Activated CD4-positive, alpha-beta T cell treated with anti-CD3 and anti-CD28 coated beads, Interleukin-2, amount 50 U/mL, for 1 hour (primary cell): ENCODE results near the gene ID2.
"Not testable (repeated sequence)": the region's sequence is repeated elsewhere in the genome, so short reads cannot be mapped to it uniquely, and the experiment has no call there.

Source experiments
- DNase-seq: peaks from one replicate; pipeline ENCODE4 v3.0.0-alpha.2; 2020

ID2 gene

DNA sequence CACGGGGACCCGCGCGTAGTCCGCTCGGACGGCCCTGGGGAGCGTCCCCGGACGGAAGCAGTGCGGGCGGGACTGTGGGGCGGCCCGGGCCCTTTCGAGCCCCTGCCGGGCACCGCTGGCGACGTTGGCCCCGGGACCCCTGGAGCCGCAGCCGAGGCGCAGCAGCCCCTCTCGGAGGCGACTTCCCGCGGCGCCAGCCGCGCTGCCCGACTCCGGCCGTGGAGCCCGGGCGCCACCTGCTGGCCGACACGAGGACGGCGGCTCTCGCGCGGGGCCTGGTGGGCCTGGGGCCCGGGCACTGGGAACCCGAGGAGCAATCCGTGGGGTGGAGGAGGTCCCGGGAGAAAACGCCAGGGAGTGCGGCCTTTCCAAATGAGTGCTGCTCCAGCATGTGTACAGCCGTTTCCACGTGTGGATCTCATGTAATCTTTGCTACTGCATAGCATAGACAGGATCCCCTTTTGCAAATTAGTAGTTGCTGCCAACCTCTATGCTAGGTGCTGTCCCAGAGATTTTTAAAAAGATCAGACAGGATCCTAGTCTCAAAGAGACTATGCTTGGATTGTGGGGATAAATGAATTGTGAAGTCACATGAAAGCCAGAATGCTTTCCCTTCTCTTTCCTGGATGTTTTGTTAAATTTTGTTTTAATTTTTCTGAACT lies 4.0 kb downstream of the ID2 start:
- DNase-seq: peak; percentile 80

DNA sequence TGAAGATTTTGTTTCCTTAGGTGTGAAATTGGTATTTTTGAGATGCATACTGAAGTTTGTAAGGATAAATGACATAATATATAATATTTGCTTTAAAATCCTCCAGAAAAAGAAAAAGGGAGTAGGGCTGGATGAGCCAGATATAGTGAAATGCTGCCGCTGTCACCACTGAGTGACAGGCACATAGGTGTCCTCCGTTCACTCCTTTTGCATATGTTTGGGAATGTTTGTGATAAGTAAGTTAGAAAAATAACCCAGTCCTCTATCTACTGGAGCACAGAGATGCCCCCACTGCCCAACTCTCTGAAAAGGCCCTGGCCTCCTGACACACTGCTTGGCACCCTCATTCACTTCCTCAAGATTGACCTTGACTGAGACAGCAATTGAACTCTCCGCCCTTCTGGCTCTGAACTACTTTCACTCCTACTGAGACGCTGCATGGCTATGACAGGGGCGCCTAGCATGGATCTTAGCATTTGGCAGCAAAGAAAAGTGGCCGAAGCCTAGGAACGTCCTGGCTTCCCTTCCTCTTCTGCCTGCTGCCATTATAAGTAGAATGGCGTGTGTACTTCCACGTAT lies 10.1 kb downstream of the ID2 start:
- DNase-seq: no peak

DNA sequence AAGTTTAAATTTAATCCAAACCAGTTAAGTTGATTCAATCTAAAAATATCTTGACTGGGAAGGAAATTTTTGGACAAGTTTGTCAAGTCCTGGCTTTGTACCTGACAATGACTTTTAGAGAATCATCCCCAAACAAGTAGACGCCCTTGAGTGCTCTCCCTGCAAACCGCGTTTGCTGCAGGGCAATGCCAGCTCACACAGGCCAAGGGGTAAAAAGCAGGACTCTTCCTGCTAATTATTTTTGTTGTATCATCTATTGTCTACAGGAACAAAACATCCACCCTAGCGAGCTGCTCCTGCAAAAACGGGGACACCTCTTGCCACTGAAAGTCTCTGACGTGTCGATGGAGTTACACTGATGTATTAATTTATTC lies 10.9 kb downstream of the ID2 start:
- DNase-seq: no peak

DNA sequence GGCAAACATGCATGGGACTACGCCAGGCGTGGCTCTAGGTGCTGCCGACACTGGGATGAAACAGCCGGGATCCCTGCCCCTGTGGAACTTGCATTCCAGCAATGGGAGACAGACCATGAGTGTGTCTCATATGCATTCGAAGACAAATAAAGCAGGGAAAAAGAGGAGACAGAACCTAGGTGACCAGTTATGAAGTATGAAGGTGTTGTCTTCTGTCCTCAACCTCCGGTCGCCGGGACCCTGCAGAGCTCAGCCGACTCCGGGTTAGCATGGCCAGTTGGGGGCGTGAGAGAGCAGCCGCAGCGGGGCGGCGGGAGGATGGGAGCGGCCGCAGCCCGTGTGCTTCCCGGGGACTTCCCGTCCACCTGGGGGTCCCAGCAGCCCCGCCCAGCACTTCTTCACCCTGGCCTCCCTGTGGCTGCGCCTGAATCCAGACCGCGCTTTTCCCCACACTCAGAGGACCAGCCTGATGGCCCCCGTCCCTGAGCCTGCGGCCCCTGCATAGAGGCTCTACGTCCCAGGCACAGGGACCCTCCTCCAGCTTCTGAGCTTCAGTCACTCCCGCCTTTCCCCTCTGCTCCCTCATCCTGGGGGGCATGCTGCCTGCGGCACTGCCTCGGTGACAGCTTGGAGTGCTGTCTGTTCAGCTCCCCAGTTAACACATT lies 11.4 kb downstream of the ID2 start:
- DNase-seq: no peak

DNA sequence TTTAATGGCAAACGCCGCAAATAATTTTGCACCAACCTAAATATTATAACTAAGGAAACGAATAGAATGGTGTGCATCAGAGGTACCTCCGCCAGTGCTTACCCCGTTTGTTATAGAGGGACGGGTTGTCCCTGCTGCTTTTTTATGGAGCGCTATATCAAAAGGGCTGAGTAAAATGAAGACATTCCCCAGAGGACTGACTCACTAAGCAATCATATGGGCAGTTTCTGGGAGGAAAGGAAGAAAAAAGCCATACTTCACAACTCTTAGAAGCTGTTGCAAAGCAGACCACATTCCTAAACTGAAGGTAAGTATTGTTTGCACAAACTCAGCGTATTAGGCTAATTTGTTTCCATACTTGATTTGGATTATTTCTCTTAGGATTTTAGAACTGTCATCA lies 12.9 kb downstream of the ID2 start:
- DNase-seq: no peak

DNA sequence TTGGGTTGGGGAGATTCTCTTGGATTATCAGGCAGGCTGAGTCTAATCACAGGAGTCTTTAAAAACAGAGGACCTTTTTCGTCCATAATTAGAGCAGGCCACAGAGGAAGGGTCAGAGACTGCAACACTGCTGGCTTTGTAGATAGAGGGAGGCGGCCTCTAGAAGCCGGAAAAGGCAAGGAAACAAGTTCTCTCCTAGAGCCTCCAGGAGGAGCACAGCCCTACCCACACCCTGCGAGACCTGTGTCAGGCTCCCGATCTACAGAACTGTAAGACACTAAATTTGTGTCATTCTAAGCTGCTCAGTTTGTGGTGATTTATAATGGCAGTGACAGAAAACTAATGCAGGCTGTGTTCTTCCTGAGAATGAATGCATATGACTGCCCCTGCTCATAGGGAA lies 15.3 kb downstream of the ID2 start:
- no peak for DNase-seq

DNA sequence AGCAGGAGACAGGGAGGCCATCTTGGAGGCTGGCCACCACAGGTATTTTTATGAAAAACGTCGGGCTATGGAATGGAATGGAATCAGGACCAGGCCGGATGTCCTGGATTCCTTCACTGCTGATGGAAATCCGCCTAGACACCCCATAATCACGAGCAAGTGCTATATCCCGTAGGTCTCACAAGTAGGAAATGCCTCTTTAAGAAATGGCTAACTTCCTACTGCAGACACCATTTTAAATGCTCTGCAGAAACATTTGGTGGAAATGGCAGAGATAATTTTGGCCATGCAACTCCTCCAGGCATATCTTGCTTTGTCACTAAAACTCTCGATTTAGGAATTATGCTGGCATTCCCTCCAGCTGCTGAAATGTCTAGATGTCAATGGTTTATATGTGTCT lies 18.0 kb downstream of the ID2 start:
- no peak for DNase-seq

DNA sequence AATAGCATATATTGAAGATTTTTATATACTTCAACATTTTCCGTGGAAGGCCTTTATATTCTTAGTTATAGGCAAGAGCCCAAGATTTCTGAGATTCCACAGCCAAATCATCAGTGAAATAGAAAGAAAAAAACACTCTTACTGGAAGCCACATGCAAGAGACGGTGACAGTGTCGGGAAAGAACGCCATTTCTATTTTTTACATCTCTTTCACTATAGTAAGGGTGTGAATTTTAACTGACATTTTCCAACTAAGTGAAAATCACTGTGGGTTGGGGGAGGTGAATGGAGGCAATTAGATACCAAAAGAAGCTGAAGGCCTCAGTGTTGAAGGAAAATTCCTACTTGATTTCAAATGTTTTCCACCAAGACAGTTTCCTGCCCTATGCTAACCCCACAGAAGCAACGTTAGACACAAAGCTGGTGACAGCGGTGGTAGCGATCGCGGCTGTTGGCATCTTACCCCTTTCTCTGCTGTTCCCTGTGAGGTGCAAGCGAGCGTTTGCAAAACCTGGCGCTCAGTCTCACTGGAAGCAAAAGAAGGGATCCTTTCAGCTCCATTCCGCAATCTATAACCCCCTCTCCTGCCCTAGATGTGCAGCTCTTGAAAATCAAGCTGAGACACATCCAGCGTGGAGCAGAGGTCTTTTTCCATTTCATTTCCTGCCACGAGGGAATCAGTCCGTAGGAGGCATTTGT lies 20.0 kb downstream of the ID2 start:
- DNase-seq: no peak

DNA sequence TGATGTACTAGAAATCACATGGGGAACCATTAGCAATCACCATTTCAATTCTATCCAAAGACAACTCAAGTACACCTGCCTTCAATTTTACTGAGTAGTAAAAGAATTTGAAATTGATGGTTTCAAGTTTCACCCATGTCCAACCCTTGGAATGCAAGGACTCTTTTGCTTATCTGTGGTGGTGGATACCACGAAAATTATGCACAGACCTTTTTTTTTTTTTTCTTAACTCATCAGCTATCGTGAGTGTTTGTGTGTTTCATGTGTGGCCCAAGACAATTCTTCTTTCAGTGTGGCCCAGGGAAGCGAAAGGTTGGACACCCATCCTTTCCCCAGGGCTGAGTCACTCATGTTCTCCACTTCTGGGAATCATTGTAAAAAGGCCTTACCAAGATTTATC lies 23.1 kb downstream of the ID2 start:
- DNase-seq: no peak

DNA sequence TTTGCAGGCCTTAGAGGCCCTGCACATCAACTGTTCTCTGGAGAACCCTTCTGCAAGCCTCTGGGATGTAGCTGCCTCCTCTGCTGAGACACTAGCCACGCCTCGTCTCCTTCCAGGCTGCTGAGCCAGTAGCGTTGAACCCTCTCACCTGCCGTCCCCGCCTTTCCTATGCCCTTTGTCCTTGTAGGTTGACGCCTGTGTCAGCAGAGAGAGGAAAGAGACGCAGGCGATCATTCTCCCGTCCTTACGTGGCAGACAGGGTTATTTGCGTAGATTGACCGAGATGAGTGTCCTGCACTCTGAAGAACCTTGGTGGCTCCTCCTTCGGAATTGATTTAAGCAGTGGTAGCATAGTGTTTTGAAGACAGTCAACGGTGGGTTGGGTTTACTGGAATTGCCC lies 27.8 kb downstream of the ID2 start:
- no peak for DNase-seq

DNA sequence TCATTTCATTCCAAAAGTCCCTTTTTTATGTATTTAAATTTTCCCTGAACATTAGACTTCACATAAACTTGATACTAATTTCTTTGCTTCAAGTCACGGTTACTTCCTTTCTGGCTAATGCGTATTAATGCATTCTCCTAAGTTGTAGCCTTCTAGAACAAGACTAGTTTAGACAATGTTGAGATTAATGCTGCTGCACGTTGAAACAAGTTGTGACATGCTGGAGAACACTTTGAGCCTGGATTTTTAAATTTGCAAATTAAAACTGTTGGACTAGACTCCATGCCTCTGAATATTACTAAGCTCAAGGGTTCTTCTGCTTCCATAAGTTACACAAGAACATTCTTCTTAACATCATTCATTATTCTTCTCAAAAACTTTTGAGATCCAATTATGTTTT lies 29.1 kb downstream of the ID2 start:
- DNase-seq: no peak

DNA sequence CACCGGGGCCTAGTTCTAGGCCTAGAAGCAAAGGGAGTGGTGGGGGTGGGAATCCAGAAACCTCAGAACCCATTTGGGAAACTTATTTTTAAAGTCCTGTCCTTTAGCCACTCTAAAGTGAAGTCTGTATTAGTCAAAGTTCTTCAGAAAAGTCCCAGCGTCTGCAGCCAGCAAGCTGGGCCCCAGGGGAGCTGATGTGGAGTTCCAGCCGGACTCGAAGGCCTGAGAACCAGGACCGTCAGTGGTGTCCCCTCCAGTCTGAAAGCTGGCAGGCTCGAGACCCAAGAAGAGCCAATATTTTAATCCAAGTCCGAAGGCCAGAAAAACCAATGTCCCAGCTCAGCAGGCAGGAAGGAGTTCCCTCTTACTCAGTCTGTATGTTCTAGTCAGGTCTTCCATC lies 32.4 kb downstream of the ID2 start:
- DNase-seq: no peak

DNA sequence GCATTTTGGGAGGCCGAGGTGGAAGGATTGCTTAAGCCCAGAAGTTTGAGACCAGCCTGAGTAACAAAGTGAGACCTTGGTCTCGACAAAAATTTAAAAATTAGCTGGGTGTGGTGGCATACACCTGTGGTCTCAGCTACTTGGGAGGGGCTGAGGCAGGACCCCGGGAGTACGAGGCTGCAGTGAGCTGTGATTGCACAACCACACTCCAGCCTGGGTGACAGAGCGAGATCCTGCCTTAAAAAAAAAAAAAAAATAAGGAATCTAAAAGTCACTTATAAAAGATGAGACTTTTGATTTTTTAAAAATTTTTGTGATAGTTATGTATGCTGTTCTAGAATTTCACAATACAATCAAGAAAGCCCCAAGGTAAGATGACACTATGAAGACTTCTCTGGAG lies 33.1 kb downstream of the ID2 start:
- no peak for DNase-seq

DNA sequence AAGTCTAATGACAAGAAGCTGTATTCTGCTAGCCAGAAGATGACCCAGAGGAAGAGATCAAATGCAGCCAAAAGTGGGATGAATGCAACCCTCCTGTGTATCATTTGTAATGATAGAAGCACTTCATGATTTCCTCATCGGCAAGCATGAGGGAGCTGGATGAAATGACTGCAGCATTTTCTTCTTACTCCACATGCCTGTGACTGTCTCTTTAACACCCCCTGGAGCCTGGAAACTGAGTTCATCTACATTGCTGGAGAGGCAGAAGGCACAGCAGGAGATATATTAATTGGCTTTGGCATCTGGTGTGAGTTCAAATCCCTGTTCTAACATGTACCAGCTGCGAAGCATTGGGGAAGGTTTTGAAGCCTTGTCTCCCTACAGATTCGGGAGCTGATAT lies 37.7 kb downstream of the ID2 start:
- DNase-seq: no peak

DNA sequence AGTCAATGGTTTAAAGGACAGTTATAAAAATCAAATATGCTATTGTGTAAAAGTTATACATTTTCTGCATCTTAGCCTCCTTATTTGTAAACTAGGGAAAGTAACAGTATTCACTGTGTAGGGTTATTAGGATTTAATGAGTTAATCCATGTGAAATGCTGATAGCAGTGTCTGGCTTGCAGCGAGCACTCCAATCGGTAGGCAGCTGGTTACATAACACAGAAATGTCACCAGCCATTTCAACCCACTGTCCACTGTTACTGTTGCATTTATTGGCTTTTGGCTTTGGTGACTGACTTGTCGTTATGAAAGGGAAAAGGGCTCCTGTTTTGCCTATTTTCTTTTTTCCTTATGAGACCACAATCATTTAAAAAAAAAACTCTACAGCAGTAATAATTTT lies 38.9 kb downstream of the ID2 start:
- no peak for DNase-seq

DNA sequence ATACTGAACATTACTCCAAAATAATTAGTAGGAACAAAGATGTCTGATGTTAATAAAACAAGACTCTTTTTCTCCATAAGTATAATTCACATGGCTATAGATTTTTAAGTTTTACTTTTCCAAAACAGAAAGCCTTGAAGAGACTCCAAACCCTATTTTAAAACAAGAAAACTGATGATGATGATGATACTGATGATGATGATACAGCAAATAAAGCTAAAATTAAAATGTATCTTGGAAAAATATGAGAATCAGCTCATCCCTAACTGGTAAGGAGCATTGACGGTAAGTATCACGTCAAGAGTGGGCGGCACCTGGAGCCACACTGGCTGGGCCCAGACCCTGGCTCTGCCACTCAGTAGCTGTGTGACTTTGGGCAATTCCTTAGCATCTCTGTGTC lies 39.6 kb downstream of the ID2 start:
- no peak for DNase-seq

DNA sequence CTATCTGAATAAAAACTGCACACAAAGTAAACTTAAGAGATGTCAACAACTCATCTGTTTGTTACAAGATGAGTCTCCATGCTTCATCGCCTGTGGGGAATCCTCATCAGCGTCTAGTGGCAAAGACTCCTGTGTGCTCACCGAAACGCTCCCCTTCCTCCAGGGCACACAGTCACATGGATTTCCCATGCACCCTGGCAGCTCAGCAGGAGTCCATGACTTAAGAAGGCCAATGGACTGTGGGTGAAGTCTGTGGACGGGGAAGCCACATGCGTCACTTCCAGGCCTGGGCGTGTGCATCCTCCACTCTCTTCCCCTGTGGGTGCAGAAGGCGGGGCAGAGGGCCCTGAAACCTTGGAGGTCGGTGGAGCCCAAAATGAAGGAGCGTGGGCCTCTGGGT lies 41.1 kb downstream of the ID2 start:
- DNase-seq: no peak

DNA sequence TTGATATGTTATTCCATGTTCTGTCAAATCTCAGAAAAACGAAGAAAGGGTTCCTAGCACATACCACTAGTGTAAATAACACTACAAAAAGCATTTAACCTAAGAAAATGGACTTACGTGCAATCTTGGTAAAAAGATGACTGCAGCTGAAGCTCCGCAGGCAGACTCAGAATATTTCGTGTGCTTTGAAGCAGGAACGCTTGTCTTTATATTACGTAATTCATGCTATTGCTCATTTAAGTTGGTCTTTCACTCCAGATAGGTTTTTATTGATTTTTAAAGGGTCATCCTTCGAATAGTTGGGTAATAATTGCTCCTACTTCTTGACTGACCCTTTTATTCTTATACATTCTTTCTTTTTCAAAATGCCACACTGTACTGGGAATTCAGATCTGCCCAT lies 44.0 kb downstream of the ID2 start:
- DNase-seq: no peak

DNA sequence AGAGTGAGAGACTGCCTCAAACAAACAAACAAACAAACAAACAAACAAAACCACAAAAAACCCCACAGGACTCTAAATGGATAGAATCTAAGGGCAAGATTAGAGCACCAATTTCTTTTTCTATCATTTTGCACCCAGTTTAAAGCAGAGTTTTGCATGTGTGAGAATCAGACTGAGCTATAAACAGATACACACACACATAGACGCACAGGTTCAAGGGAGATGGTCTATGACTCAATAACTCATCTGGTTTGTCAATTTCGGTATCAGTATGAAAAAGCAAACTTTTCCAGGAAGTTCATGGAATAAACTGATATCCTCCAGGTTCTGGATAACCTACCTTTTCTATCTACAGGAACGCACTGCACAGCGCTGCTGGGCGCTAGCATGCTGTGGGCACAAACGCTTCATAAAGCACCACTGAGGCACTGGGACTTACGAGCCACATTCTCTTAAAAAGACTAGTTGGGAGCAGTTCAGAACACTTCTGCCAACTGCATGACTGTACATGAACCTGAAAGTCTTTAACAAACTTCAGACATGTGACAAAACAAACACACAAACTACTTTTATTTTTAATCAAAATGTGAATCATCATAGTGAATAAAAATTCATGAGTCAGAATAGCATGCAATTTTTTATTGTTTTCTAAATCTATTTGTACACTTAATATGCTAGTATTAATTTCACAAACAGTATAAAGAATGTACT lies 46.6 kb downstream of the ID2 start:
- DNase-seq: no peak

DNA sequence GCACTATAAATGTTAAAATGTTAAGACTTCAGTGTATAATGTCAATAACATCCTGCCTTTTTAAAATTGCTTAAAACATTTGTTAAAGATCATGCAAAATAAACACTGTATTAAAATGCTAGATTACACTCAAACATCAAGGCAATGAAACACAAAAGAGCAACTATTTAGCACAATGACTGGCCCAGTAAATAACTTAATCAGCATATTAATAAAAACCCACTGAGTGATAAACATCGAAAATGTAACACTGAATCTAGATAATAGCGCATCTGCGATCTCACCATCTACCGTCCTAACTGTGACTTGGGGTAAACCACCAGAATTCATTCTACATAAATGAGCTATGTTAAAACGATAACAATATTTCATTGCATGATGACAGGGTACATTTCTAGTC lies 47.2 kb downstream of the ID2 start:
- DNase-seq: not testable (repeated sequence)

DNA sequence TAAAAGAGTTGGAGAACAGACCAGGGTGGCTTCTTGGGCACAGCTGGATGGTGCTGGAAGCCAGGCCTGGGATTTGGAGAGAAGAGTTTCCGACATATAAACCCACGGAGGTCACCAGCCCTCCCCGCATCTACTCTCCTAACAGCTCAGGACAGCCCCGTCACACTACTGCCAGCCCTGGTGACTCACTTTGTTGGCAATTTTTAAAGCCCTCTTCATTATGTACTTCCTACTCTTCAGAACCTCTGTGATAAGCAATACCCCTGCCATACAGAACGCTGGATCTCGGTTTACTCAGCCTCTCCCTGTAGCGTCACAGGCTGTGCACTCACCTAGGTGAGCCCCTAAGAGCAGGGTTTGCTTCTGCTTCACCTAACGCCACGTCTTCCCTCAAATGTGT lies 48.1 kb downstream of the ID2 start:
- DNase-seq: no peak

DNA sequence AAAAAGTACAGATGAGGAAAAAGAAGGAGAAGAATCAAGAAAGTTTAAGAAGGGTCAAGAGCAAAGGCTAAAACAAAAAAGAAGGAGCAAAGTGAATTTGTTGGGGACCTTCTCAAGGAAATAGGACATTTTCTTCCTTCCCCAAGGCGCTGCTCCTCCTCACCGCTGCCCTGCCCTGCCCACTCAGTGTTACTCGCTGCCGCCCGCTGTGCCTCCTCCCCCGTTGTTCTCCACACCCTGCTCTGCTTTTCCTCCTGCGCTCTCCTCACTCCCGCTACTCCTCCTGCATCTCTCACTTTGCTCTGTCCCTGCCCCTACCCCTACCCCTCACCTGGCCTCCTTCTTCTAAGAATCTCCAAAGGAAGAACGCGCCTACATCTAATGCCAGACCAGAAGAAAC lies 50.7 kb downstream of the ID2 start:
- DNase-seq: no peak
